Skeletal muscle tissue (tissue), 4 donors: ENCODE data around the gene PDAP1. TPM values are rescaled to one million over a fixed set of nuclear protein-coding genes. Genes with fewer than 3 reads are reported as not detected.
"Not testable (repeated sequence)": the region's sequence is repeated elsewhere in the genome, so short reads cannot be mapped to it uniquely, and the experiment has no call there.

ENCODE experiments used
- H3K27ac ChIP-seq: one replicate; pipeline ENCODE4 v1.7.0; 2013; ENCODE audit warnings: mild to moderate bottlenecking, low read depth, low read length, inconsistent platforms
- H3K27me3 ChIP-seq, 3 donors: one replicate each; pipeline ENCODE4 v1.7.0; 2013; ENCODE audit warnings: low read length in 3 of 3; ENCODE audit not compliant: control insufficient read depth in 3 of 3, insufficient read depth in 3 of 3
- H3K36me3 ChIP-seq, 3 donors: one replicate each; pipeline ENCODE4 v1.7.0; 2013; ENCODE audit warnings: low read length in 3 of 3; ENCODE audit not compliant: control insufficient read depth in 3 of 3, insufficient read depth in 3 of 3
- H3K4me1 ChIP-seq, 3 donors: one replicate each; pipeline ENCODE4 v1.7.0; 2013; ENCODE audit warnings: low read length in 3 of 3, mild to moderate bottlenecking in 3 of 3; ENCODE audit not compliant: control insufficient read depth in 3 of 3, insufficient read depth in 3 of 3
- H3K4me3 ChIP-seq, 3 donors: one replicate each; pipeline ENCODE4 v1.7.0; 2013; ENCODE audit warnings: low read length in 3 of 3
- H3K9ac ChIP-seq, 3 donors: one replicate each; pipeline ENCODE4 v1.7.0; 2013; ENCODE audit warnings: low read length in 3 of 3, mild to moderate bottlenecking in 3 of 3, moderate library complexity in 2 of 3, low read depth in 1 of 3
- H3K9me3 ChIP-seq, 3 donors: one replicate each; pipeline ENCODE4 v1.7.0; 2013; ENCODE audit warnings: low read length in 3 of 3; ENCODE audit not compliant: control insufficient read depth in 3 of 3
- total RNA-seq: library from RNA; depleted of rRNA; stranded (reverse); fragments of >200 nt; gene quantifications from one replicate; pipeline ENCODE4 v1.2.3, GENCODE V29; 2014
- donor health status: Osteomylitis.

Gene PDAP1
- total RNA-seq, 1 donor from 2014 or later, result 10.4 TPM

DNA sequence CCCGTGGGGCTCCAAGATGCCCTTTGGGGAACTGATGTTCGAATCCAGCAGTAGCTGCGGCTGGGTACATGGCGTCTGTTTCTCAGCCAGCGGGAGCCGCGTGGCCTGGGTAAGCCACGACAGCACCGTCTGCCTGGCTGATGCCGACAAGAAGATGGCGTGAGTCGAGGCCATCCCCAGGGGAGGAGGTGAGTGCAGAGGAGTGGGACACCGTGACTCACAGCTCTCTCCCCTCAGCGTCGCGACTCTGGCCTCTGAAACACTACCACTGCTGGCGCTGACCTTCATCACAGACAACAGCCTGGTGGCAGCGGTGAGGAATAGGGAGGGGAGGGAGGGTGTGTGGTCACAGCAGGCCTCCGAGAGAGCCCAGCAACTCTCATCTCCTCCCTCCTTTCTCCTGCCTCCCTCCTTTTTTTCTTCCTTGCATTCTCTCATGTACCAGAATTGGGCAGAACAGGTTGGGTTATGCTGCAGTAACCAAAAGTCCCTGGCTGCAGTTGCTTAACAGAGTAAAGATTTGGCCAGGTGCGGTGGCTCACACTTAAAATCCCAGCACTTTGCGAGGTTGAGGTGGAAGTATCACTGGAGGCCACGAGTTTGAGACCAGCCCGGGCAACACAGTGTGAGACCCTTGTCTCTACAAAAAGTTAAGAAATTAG, 17.3 kb downstream of the PDAP1 start:
- Histone ChIP-seq H3K36me3 (peaks cover 24 to 39% (median 35%) of the 10 kb centered on the region in 3 donors), H3K9ac (no peak overlapping the region), H3K4me3 (no peak overlapping the region), H3K27ac (no peak overlapping the region), H3K27me3 (no peaks in the 10 kb centered on the region), H3K4me1 (peaks cover 12 to 23% (median 20%) of the 10 kb centered on the region in 3 donors), H3K9me3 (no peaks in the 10 kb centered on the region)

DNA sequence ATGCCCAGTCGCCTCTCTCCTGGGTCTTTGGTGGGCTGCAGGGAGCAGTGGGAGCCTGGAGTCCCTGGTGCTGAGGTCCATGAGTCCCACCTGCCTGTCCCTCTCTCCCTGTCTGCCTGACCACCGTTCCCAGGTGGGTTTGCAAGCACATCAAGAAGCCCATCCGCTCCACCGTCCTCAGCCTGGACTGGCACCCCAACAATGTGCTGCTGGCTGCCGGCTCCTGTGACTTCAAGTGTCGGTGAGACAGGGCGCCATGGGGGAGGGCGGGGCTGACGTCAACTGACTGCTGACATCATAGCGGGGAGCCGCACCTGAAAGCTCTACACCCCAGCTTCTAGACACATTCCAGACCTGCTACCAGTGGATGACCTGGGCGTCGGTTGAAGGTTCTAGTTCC, 18.6 kb downstream of the PDAP1 start:
- H3K27me3 ChIP-seq, result no peaks in the 10 kb centered on the region
- no peak overlapping the region for H3K27ac ChIP-seq
- H3K4me1 ChIP-seq, result peaks cover 12 to 23% (median 20%) of the 10 kb centered on the region in 3 donors
- peaks cover 20 to 28% (median 25%) of the 10 kb centered on the region in 3 donors for H3K36me3 ChIP-seq
- no peak overlapping the region for H3K4me3 ChIP-seq
- H3K9ac ChIP-seq, result no peak overlapping the region
- no peaks in the 10 kb centered on the region for H3K9me3 ChIP-seq

DNA sequence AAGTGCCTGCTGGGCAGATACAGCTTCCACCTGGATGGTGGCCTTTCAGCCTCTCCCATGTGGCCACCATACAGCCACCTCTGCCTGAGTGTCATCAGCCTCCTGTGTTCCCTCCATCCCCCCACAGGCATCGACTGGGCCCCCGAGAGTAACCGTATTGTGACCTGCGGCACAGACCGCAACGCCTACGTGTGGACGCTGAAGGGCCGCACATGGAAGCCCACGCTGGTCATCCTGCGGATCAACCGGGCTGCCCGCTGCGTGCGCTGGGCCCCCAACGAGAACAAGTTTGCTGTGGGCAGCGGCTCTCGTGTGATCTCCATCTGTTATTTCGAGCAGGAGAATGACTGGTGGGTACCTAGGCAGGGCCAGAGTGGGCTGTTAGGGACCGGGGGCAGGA, 20.5 kb downstream of the PDAP1 start:
- H3K27me3 ChIP-seq, result no peaks in the 10 kb centered on the region
- no peak overlapping the region for H3K9ac ChIP-seq
- H3K36me3 ChIP-seq, result peaks cover 15 to 23% (median 22%) of the 10 kb centered on the region in 3 donors

DNA sequence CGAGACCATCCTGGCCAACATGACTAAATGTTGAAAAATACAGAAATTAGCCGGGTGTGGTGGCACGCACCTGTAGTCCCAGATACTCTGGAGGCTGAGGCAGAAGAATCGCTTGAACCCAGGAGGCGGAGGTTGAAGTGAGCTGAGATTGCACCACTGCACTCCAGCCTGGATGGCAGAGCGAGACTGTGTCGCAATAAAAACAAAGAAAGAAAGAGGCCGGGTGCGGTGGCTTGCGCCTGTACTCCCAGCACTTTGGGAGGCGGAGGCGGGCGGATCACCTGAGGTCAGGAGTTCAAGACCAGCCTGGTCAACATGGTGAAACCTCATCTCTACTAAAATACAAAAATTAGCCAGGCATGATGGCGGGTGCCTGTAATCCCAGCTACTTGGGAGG, 21.2 kb downstream of the PDAP1 start:
- H3K9ac ChIP-seq, H3K4me1 ChIP-seq, H3K4me3 ChIP-seq, H3K27me3 ChIP-seq, H3K9me3 ChIP-seq, H3K27ac ChIP-seq: not testable (repeated sequence)
- H3K36me3 ChIP-seq, result peaks cover 15 to 23% (median 22%) of the 10 kb centered on the region in 3 donors

More for the DNA sequence above, 20.5 kb downstream of the PDAP1 start:
- Histone ChIP-seq H3K9me3 (no peaks in the 10 kb centered on the region), H3K4me1 (peaks cover 3 to 10% (median 9%) of the 10 kb centered on the region in 3 donors), H3K4me3 (no peak overlapping the region), H3K27ac (no peak overlapping the region)

DNA sequence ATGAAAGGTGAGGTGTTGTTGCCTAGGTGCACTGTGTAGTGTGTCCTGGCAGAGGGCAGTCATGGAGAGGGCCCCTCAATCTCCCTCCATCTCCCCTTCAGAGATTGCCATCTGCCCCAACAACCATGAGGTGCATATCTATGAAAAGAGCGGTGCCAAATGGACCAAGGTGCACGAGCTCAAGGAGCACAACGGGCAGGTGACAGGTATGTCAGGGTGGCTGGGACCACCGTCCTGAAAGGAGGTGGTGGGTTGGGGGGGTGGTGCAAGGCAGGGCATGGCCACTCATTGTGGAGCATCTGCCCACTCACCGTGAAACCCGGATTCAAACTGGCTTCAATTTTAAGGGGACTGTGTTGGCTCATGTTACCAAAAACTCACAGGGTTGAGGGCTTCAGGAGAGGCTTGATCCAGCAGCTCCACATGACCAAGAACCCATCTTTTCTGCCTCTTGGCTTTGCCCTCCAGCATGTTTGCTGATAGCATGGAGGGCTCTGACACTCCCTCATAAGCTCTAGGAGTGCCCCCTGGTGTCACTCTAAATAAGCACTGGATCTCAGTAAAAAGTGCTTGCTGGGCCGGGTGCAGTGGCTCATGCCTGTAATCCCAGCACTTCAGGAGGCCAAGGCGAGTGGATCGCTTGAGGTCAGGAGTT, 21.7 kb downstream of the PDAP1 start:
- Histone ChIP-seq H3K36me3 (peaks cover 15 to 23% (median 22%) of the 10 kb centered on the region in 3 donors), H3K9ac (no peak overlapping the region), H3K27ac (no peak overlapping the region), H3K4me3 (no peak overlapping the region), H3K9me3 (no peaks in the 10 kb centered on the region), H3K4me1 (peaks cover 0 to 2% (median 0%) of the 10 kb centered on the region in 3 donors), H3K27me3 (no peaks in the 10 kb centered on the region)

DNA sequence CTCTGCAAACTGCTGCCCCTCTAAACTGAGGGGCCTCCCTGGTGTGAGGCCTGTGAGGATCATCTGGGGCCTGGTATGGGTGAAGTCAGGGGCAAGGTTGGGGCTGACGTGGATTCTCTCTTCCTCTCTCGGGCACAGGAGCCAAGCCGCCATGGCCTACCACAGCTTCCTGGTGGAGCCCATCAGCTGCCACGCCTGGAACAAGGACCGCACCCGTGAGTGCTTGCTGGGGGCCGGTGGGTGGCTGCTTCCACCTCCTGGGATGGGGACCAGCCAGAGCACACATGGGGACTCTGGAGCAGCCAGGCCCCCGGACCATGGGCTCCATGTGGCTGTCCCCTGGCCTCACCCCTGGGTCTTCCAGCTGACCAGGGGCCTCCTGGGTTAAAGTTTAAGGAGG, 22.8 kb downstream of the PDAP1 start:
- peaks cover 10 to 16% (median 15%) of the 10 kb centered on the region in 3 donors for H3K36me3 ChIP-seq
- no peaks in the 10 kb centered on the region for H3K27me3 ChIP-seq
- H3K27ac ChIP-seq, result no peak overlapping the region

DNA sequence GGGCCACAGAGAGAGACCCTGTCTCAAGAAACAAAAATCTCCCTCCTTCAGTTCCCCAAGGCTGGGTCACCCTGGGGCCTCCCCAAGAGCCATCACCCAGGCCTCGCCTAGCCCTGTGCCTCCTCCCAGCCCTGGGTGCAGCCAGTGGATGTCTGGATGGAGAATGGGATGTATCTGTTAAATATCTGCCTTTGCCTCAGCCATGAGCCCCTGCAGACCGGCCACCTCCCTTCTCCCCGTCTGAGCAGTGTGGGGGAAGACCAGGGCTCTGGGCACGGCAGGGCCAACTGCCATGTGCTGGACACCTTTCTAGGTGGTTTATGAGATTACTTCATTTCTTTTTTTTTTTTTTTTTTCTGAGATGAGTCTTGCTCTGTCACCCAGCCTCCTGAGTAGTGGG, 23.9 kb downstream of the PDAP1 start:
- Histone ChIP-seq H3K9ac (no peak overlapping the region), H3K27me3 (no peaks in the 10 kb centered on the region), H3K9me3 (no peaks in the 10 kb centered on the region), H3K27ac (no peak overlapping the region), H3K4me1 (peaks cover 20 to 24% (median 21%) of the 10 kb centered on the region in 3 donors), H3K4me3 (no peak overlapping the region), H3K36me3 (peaks cover 9 to 15% (median 11%) of the 10 kb centered on the region in 3 donors)

More for the DNA sequence above, 22.8 kb downstream of the PDAP1 start:
- Histone ChIP-seq H3K4me3 (no peak overlapping the region), H3K4me1 (peaks cover 10 to 13% (median 11%) of the 10 kb centered on the region in 3 donors), H3K9me3 (no peaks in the 10 kb centered on the region), H3K9ac (no peak overlapping the region)

DNA sequence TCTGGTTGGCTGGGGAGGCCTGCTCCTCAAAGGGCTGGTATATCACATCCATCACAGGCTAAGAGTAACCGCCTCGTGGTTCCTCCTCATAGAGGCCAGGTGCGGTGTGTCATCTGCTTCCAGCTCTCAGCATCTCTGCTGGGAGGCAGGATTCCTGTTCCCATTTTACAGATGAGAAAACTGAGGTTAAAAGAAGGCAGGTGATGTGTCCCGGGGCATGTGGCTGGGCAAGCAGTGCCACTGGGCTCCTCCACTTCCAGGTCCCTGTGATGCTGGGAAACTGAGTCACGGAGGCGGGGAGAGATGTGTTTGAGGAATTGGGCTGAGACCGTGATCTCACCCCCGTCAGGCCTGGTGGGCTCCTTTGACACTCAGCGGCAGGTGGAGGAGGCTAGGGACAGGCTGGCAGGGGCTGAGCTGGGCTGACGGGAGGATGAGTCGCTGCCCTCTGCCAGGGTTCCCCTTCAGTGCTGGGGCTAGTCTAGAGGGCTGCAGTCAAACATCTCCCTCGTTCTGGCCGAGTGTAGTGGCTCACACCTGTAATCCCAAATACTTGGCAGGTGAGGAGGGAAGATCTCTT, 24.5 kb downstream of the PDAP1 start:
- Histone ChIP-seq H3K4me3 (no peak overlapping the region), H3K36me3 (peaks cover 6 to 15% (median 8%) of the 10 kb centered on the region in 3 donors), H3K9me3 (no peaks in the 10 kb centered on the region), H3K4me1 (peaks cover 24 to 28% (median 26%) of the 10 kb centered on the region in 3 donors), H3K9ac (no peak overlapping the region), H3K27ac (no peak overlapping the region), H3K27me3 (no peaks in the 10 kb centered on the region)

DNA sequence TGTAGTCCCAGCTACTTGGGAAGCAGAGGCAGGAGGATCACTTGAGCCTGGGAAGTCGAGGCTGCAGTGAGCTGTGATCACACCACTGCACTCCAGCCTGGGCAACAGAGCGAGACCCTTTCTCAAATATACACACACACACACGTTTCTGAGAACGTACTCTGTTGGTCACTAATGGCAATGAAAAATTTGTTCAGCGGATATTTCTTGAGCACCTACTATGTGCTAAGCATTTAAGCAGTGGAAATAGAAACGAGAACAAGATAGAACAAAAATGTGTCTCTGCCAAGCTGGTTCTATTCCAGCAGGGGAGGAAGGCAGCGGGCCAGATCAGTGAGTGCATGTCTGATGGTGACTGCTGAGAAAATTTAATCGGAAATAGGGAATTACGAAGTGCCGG, 25.2 kb downstream of the PDAP1 start:
- no peak overlapping the region for H3K9ac ChIP-seq

DNA sequence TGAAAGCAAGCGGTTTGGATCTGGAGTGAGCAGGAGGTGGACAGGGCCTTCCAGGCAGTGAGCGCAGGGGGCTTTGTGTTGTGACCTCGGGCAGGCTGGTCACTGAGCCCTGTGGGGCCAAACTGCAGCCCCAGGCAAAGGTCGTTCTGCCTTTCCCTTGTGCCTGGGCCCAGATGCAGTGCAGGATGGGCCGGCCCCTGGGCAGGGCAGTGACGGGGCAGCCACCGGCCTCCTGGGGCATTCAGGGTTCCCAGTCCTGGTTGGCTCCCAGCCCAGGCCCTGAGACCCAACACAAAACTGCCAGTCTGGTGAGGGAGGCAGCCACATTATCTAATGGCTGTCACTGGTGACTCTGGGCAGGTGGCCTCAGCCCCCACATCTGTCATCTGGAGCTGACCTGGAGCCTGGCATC, 26.7 kb downstream of the PDAP1 start:
- no peak overlapping the region for H3K27ac ChIP-seq
- H3K4me3 ChIP-seq, result peak overlapping the region in 1 of 3 donors; percentile 14
- no peaks in the 10 kb centered on the region for H3K9me3 ChIP-seq
- peaks cover 0 to 5% (median 4%) of the 10 kb centered on the region in 3 donors for H3K36me3 ChIP-seq
- H3K9ac ChIP-seq, result peak overlapping the region in 1 of 3 donors; percentile 25
- H3K27me3 ChIP-seq, result no peaks in the 10 kb centered on the region
- H3K4me1 ChIP-seq, result peaks cover 24 to 28% (median 26%) of the 10 kb centered on the region in 3 donors

More for the DNA sequence above, 25.2 kb downstream of the PDAP1 start:
- Histone ChIP-seq H3K27ac (no peak overlapping the region), H3K36me3 (peaks cover 5 to 11% (median 6%) of the 10 kb centered on the region in 3 donors), H3K9me3 (no peaks in the 10 kb centered on the region), H3K27me3 (no peaks in the 10 kb centered on the region), H3K4me3 (no peak overlapping the region), H3K4me1 (peaks cover 24 to 28% (median 26%) of the 10 kb centered on the region in 3 donors)
